ENCODE data around the gene PRDX5. TPM values are rescaled to one million over a fixed set of nuclear protein-coding genes. Genes with fewer than 3 reads are reported as not detected.

PRDX5 gene
- total RNA-seq, 1 experiment from 2014 or later, result 206 TPM

- TF ChIP-seq CTCF (conservative IDR thresholded peaks at IDR 0.05; ENCODE audit: low read depth, low read length) (no peak), EZH2 (IDR thresholded peaks at IDR 0.05; ENCODE audit: borderline replicate concordance, low read depth, low read length, poor library complexity, severe bottlenecking) (no peak)
- POLR2A ChIA-PET (ENCODE audit: low non-redundant PET), result no interaction called here
- Histone ChIP-seq H3K27me3 (replicated peaks; ENCODE audit: insufficient read depth, low read depth, low read length, poor library complexity) (peaks cover 13% of the 10 kb centered on the region), H3K36me3 (ENCODE audit: insufficient read depth, low read length, poor library complexity, severe bottlenecking) (no peaks in the 10 kb centered on the region), H3K4me1 (ENCODE audit: insufficient read depth, low read length, poor library complexity, severe bottlenecking) (peaks cover 23% of the 10 kb centered on the region), H3K4me3 (ENCODE audit: low read depth, low read length, poor library complexity, severe bottlenecking) (peak within 1 kb of the TSS; percentile 38), H3K9me3 (ENCODE audit: low read depth, low read length, poor library complexity, severe bottlenecking) (no peaks in the 10 kb centered on the region), H3K27ac (ENCODE audit: low read depth, low read length, poor library complexity, severe bottlenecking) (no peak within 1 kb of the TSS)
- intact Hi-C loops (cut with micrococcal nuclease; ENCODE audit: unreplicated experiment), result loop anchor here (5.0 kb wide), 1 partner anchor 113 kb away; the partner anchor contains the start of gene STIP1
- no TSS peak for BruUV-seq (replicated peaks)
- DNase-seq (ENCODE audit: low spot score), result no peak
- CTCF ChIA-PET, result interaction anchor here (0.8 to 1.7 kb wide), 8 partner anchors 9 to 94 kb away, joined by 3 to 33 read pairs (median 4); partner anchors contain the start of genes BAD, FERMT3, KCNK4 and NUDT22
These were observed 17.9 kb upstream of the PRDX5 start, which contains the start of gene CATSPERZ for GRCh38 chr11:64299847-64300648. Gene CATSPERZ, plus strand, starts transcription at chr11:64300358. Its CDS starts 53 bp downstream, at chr11:64300411.

DNA sequence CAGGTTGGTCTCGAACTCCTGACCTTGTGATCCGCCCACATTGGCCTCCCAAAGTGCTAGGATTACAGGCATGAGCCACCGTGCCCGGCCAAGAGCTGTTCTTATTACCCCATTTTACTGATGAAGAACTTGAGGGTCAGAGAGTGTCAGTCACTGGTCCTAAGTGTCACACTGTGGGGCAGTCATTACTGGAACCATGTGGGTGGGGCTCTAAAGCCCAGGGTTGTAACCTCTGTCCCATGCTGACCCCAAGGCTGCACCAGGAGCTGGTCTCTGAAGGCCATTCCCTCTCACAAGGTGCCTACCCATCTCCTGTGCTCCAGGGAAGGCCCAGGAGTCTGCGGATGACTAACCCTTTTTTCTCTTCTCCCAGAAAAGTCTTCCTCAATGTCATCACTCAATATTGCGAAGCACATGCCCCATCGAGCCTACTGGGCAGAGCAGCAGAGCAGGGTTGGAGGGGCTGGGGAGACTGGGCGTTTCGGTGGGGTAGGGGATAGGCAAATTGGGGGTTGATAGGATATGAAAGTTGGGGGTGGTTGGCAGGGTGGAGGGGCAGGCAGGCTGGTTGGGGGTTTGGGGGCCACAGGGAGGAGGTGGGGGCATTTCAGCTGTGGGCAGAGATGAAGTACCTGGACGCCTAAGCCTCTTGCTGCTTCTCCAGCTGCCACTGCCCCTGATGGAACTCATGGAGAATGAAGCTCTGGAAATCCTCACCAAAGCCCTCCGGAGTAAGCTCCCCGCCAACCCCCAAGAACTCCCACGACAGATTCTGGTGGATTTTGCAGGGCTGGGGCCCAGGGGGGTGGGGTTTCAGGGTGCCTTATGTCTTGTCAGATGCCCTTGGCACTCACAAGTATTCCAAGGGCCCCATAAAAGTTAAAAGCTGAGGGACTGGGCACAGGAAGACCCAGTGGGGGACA, 14.6 kb upstream of the PRDX5 start:
- BruUV-seq (replicated peaks), result no TSS peak
- ChIA-PET CTCF (interaction anchor here (1.4 to 2.6 kb wide), 6 partner anchors 14 to 99 kb away, joined by 3 to 23 read pairs (median 10); partner anchors contain the start of genes FERMT3, PRDX5 and TRMT112), POLR2A (ENCODE audit: low non-redundant PET) (no interaction called here)
- Histone ChIP-seq H3K27me3 (replicated peaks; ENCODE audit: insufficient read depth, low read depth, low read length, poor library complexity) (peaks cover 13% of the 10 kb centered on the region), H3K4me3 (ENCODE audit: low read depth, low read length, poor library complexity, severe bottlenecking) (no peak overlapping the region), H3K27ac (ENCODE audit: low read depth, low read length, poor library complexity, severe bottlenecking) (no peak overlapping the region), H3K4me1 (ENCODE audit: insufficient read depth, low read length, poor library complexity, severe bottlenecking) (peaks cover 24% of the 10 kb centered on the region), H3K9me3 (ENCODE audit: low read depth, low read length, poor library complexity, severe bottlenecking) (no peaks in the 10 kb centered on the region), H3K36me3 (ENCODE audit: insufficient read depth, low read length, poor library complexity, severe bottlenecking) (peaks cover 4% of the 10 kb centered on the region)
- no peak for TF ChIP-seq CTCF (conservative IDR thresholded peaks at IDR 0.05; ENCODE audit: low read depth, low read length)
- no peak for TF ChIP-seq EZH2 (IDR thresholded peaks at IDR 0.05; ENCODE audit: borderline replicate concordance, low read depth, low read length, poor library complexity, severe bottlenecking)
- intact Hi-C loops (cut with micrococcal nuclease; ENCODE audit: unreplicated experiment), result loop anchor here (2.0 to 5.0 kb wide), 3 partner anchors 33 to 116 kb away; partner anchors contain the start of genes FKBP2 and STIP1
- DNase-seq (ENCODE audit: low spot score), result no peak

DNA sequence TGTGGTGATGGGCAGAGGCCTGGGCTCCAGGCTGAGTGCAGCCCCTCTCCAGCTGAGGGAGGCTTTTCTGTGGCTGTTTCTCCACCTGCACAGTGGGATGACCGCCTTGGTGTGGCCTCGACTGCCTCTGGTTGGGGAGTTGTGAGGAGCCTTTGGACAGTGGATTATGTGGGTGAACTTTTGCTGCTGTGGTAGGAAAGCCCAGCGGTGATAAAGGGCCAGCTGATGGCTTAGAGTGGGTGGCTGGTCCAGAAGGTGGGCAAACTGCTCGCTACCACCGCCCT, 13.9 kb upstream of the PRDX5 start:
- BruUV-seq (replicated peaks), result no TSS peak
- peaks cover 24% of the 10 kb centered on the region for H3K4me1 ChIP-seq (ENCODE audit: insufficient read depth, low read length, poor library complexity, severe bottlenecking)
- no peak for DNase-seq (ENCODE audit: low spot score)
- ChIA-PET POLR2A (ENCODE audit: low non-redundant PET) (no interaction called here), CTCF (interaction anchor here (0.8 to 2.6 kb wide), 8 partner anchors 14 to 119 kb away, joined by 3 to 23 read pairs (median 10); partner anchors contain the start of genes FERMT3, PRDX5 and TRMT112)
- intact Hi-C loops (cut with micrococcal nuclease; ENCODE audit: unreplicated experiment), result loop anchor here (2.0 to 5.0 kb wide), 3 partner anchors 33 to 117 kb away; partner anchors contain the start of genes FKBP2 and STIP1
- H3K36me3 ChIP-seq (ENCODE audit: insufficient read depth, low read length, poor library complexity, severe bottlenecking), result peaks cover 4% of the 10 kb centered on the region
- no peak overlapping the region for H3K27ac ChIP-seq (ENCODE audit: low read depth, low read length, poor library complexity, severe bottlenecking)
- peaks cover 12% of the 10 kb centered on the region for H3K27me3 ChIP-seq (replicated peaks; ENCODE audit: insufficient read depth, low read depth, low read length, poor library complexity)
- no peaks in the 10 kb centered on the region for H3K9me3 ChIP-seq (ENCODE audit: low read depth, low read length, poor library complexity, severe bottlenecking)
- peak overlapping the region; percentile 58 for H3K4me3 ChIP-seq (ENCODE audit: low read depth, low read length, poor library complexity, severe bottlenecking)
- no peak for TF ChIP-seq EZH2 (IDR thresholded peaks at IDR 0.05; ENCODE audit: borderline replicate concordance, low read depth, low read length, poor library complexity, severe bottlenecking)
- TF ChIP-seq CTCF (conservative IDR thresholded peaks at IDR 0.05; ENCODE audit: low read depth, low read length), result no peak
